Measurements from ENCODE around the gene KRT6C.
"Not testable (repeated sequence)": the region's sequence is repeated elsewhere in the genome, so short reads cannot be mapped to it uniquely, and the experiment has no call there.

Gene KRT6C

DNA sequence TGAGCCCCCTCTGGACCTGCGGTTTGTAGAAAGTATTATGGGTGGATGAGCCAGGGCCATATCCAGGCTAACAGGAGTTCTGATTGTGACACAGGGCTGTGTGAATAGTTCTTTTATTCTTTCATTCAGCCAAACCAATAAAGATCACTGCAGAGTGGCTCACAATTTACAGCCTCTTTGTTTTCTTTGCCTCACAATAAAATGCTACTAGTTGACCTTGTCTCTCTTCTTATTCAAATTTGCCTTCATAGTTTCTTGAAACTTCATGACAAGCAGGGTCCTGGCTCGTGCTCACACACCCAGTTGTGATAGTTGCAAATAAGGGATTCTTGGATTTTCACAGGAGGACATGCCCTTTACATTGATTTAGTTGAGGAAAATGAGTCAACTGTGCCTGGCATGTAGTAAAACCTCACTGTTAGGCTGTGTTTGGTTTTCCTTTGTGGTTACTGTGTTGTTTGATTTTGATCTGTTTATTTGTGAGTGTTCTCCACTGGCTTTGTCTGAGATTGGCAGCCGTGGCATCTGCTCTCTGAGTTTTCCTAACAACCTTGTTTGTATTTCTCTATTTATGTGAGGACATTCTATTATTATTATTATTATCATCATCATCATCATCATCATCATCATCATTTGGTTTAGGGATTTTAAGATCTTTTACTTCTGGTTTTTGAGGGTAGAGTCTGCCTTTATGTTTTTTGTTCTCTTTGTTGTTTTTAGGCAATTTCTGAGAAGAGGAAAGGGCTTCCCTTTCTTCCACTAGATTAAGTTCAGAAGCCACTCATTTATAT, 19.0 kb downstream of the KRT6C start:
- no peak for DNase-seq

DNA sequence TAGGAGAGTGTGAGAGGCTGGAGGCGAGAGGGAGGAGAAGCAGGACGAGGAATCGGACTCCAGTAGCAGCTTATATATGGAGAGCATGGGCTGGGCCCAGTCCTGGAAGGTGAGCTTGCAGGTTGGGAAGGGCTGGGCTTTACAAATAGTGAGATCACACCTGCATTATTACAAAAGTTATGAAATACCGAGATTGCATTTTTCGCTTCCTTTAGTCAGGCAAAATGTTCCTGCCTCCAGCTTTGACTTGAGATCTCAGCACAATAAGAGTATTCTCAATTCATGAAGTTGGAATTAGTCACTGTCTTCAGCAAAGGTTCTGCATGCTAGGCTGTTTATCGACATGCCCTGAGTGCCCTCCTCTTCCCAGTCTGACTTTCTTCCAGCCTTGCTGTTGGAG, 21.5 kb downstream of the KRT6C start, which contains the start of gene KRT6B:
KRT6B (minus strand) TSS at position 46 of the 400 bp plus-strand sequence. CDS start 68 bp downstream, outside the sequence.
- DNase-seq, result no peak

DNA sequence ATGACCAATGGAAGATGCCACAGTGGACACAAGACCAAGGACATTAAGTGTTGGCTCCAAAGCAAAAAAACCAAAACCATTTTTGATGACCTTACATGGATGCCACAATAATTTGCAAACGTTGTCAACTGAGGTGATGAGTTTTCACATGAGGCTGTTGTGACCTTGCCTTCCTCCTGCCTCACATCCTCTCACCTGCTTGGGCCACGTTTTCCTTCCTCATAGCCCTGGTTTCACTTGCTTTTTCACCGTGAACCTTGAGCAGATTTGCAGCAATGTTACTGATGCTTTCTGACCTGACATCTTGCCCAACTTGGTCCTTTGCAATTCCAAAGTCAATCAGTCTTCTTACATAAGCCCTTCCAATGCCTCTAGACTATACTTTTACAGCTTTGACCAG, 25.4 kb downstream of the KRT6C start:
- DNase-seq, result peak; percentile 59

DNA sequence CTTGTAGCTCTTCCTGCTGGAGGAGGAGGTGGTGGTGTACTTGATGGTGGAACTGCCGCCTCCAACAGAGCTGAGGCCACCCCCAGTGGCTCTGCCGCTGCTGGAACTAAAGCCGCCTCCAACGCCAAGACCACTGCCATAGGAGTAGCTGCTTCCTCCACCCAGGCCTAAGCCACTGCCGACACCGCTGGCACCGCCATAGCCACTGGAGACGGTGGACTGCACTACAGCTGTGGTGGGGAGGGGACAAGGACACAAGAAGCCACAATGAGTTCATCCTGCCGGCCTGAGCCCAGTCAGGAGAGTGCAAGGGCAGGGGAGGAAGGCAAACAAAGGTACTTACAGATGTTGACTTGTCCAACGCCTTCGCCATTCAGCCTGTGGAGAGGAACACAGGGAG, 26.4 kb downstream of the KRT6C start:
- not testable (repeated sequence) for DNase-seq

DNA sequence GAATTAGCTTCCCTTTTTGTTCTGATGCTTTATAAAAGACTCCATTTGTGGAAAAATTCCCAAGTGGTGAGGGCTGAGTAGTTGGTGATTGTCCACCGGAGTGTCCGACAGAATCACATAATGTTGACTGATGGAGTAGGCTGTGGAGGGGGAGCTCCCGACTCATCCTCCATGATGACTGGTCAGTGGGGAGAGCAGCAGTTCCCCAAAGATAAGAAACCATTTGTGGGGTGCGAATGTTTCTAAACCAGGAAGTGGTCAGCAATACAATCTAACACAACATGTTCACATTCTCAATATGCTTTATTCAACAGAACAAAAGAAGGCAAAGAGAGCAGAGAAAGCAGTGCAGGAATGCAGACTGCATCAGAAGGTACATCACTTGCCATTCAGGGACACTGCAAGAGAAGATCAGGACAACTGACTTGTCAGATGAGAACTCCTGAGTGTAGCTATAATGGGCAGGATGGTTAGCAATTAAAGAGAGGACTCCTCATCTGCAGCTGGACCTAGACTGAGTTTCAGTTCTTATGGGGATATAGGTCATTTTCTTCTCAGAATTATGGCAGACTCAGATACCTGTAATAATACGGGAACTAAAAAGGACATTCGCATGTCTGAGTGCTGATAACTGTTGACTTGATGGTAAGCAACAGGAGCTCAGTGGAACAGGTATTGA, 27.1 kb downstream of the KRT6C start:
- DNase-seq, result no peak

DNA sequence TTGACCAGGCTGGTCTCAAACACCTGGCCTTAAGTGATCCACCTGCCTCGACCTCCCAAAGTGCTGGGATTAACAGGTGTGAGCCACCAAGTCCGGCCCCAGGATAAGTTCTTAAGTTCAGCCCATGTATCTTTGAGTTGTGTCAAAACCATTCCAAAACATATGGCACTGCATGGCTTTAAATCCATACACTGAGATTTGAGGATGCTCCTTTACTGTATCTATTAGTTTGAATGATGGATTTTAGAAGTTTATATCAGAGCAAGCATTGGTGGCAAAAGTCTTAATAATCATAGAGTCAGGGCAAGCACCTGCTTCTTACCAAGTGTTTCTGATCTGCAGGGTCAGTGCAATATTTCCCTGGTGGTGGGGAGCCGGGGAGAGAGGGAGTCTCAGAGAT, 27.7 kb downstream of the KRT6C start:
- DNase-seq, result no peak

DNA sequence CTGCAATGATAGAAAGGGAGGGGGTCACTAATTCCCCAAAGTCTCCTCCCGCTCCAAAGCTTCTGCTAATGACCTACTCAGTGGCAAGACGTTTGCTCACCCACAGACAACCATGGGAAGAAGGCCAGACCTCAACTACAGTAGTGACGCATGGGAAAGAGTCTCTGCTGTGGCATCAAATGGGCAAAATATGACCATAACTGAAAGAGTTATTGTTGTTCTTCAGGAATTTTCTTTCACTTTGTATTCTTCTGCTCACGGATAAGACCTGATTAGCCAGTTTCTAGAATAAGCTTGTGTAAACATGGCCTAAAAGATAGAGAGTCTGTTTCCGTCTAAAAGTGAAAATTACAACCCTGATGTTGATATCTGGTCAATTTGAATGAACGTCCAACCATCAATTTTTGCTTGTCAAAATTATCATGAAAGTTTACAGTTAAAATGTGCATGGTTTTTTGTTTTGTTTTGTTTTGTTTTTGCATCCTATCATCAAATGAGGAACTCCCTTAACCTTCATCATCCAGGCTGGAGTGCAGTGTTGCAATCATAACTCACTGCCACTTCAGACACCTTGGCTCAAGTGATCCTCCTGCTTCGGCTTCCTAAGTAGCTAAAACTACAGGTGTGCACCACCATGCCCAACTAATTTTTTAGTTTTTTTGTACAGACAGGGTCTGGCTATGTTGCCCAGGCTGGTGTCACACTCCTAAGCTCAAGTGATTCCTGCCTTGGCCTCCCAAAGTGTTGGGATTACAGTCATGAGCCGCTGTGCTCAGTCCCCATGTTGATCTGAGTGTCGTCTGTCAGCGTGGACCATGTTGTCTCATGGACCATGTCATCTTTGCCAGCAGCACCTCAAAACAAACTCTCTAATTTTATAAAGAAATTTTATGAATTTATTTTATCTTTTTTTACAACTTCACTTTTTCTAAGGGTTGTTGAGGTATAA, 28.7 kb downstream of the KRT6C start:
- no peak for DNase-seq

DNA sequence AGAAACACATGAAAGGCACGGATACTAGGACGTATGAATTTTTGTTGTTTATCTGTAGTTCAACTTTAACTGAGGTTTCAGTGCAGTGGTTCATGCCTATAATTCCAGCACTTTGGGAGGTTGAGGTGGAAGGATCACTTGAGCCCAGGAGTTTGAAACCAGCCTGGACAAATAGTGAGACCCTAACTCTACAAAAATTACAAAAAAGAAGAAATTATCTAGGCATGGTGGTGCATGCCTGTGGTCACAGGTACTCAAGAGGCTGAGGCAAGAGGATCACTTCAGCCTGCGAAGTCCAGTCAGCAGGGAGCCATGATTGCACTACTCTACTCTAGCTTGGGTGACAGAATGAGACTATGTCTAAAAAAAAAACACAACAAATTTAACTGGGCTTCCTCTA, 29.6 kb downstream of the KRT6C start:
- DNase-seq, result no peak

DNA sequence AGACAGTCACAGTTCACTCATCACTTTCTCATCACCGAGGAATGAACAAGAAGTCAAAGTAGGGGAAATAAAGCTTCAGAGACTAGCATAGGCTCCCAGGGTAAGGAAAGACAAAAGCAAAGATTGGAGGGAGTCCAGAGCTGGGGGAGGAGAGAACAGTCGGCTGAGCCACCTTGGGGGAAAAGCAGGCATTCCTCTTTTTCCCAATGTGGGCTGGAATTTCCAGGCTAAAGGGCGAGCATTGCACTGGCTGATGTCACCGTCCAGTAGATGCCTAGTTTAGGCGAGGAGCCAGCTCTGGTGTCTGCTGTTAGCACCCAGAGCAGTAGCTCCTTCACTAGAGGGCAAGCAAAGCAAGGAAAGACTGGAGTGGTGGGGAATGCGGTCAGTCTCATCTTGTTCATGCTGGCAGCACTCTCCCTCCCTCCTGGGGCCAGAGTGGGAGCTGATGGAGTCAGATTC, 31.0 kb downstream of the KRT6C start:
- DNase-seq, result peak; percentile 10

DNA sequence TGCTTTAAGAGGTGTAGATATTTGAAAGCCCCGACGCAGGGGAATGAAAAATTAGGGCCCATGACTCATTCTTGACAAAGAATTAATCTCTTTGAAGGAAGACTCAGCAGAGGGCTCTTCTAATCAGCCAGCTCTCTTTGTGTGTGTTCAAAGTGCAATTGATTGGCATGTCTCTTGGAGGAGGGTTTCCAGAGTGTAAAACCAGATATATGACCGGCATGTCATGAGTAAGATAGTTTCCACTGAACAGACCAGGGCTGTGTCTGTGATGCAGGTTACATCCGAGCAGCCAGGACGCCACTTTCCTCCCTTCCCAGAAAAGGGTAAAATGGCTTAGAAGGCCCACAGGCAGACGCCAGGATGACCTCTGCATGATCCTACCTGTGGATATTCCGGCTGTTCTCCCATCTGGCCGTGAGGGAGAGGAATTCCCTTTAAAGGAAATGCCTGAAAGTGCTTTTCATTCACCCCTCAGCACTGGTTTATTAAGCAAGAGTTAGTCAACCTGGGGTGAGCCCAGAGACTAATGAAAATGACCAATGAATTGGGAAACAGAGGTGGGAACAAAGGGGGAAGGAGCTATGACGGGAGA, 32.2 kb downstream of the KRT6C start:
- no peak for DNase-seq

DNA sequence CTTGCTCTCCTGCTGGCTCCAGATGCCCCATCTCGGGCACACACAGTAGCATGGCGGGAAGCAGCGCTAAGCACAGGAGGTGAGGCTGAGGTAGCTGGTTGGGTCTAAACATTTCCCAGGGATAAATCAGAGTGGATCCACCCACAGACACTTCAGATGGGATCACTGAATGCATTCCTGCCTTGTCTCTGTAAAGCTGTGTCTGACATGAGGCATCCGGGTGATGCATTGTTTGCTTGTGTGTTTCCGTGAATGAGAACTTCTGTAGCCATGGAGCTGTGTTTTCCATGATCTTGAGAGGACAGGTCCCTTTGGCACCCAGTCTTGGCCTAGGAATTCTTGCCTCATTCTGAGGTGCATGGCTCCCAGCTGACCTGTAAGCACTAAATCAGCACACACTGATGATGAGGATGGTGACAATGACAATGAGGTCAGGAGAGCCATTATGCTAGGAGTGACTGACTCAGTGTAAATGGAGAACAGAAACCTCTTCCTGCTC, 32.7 kb downstream of the KRT6C start:
- peak; percentile 10 for DNase-seq

DNA sequence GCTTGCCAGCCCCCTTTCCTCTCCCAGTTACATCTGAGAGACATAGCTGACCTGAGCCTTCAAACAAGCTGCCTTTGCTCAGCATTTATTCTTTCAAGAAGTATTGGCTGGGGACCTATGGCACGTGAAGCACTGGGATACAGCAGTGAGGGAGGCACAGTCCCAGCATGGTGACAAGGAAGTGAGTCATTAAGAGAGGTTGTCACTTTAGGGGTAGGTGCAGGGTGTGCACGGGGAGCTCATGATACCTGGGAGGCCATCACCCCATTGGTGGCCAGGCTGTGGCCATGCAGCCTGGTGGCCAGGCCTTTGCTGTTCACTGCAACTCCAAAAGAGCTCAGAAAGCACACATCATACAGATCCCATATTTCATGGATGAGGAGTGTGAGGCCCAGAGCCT, 33.8 kb downstream of the KRT6C start:
- no peak for DNase-seq

DNA sequence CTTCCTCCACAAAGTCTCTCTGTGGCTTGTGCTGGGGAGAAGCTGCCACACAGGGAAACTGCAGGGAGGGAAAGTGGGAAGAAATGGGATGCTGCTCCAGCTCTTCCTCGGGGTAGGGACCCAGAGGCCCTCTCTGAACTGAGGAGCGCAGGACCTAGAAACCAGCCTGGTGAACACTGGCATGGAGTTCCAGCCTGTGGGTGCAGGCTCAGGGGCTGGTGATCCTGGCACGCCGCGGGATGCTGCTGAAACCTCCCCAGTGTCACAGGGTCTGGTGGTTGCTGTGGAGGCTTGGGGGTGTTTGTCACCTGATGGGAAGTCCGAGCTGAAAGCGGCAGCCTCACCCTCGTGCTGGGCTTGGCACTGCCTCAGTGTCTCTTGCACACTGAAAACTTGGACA, 34.2 kb downstream of the KRT6C start:
- no peak for DNase-seq

DNA sequence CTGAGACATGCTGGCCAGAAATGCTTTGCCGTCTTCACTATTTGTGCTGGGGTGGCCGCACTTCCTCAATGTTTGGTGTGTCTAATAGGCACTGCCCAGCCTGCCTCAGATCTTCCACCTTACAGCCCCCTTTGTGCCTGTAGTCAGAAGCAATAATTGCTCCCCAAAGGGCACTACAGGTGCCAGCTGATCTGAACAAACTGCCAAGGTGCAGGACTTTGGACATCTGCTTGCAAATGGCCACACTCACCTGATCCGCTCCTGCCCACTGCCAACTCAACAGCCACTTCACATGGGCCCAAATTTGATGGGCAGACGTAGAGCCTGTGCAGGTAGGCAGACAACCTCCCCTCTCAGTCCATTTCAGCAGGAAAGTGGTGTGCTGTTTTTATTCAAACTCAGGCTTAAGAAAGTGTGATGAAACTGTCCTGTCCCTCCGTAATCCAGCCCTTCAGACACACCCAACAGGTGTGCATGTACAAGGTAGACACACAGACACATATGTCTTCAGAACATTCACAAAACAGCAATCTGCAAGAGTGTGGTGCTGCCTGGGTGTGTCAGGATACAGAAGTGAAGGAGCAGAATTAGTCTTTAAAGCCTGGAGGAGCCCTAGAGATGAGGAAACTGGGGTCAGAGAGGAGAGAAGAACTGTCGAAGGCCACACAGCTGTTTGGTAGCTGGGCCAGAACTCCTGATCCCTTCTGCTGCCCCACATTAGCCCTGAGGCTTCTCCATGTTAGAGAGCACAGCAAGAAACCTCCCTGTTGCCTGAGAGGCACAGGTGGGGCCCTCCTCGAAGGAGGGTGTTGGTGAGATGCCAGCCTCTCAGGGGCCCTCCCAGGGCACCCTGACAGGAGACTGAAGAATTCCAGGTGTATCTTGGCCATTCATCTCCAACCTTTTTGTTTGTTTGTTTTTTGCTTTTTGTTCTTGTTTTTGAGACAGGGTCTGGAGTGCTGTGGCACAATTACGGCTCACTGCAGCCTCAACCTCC, 35.0 kb downstream of the KRT6C start:
- DNase-seq, result no peak

DNA sequence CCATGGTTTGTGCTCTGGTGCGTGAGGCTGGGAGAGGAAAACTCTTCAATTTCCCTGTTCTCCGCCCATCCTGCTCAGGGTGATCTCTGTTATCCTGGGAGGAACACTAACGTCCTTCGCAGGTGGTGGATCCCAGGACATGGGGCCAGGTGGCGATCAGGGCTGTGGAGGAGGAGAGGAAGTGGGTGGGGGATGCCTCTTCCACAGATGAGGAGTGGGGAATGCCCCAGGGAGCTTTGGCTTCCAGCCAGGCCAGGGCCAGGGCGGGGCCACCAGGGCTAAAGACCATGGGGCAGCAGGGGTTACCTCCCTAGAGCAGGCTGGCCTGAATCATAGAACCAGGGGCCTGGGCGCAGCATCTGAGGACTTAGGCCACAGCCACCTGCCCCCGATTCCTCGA, 36.1 kb downstream of the KRT6C start:
- no peak for DNase-seq

DNA sequence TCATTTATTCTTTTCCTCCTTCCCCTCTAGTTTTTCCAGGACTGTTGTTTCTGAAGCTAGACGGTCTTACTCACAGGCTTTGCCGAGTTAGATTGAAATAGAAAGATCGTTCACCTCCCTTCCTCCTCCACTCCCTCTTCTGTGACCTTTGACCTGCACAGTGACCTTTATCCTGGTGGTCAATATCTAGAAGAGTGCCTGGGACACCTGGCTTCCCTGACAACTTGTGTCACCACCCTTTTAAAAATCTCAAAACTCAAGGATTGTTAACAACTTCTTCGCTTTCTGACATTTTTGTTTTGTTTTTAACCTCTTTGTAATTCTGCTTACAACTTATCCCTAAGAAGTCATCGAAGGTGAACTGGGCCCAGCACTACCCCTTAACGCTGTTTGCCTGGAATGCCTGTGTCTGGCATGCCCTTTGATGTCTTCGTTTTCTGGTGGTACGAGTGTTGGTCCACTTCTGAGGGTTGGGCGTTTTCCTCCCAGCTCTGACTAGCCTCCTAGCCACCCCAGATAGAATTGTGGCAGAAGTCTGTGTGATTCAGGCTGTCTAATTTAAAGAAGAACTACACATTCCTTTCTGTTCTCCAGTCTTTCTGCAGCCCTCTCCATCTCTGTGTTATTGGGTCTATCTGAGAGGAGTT, 36.7 kb downstream of the KRT6C start:
- no peak for DNase-seq

DNA sequence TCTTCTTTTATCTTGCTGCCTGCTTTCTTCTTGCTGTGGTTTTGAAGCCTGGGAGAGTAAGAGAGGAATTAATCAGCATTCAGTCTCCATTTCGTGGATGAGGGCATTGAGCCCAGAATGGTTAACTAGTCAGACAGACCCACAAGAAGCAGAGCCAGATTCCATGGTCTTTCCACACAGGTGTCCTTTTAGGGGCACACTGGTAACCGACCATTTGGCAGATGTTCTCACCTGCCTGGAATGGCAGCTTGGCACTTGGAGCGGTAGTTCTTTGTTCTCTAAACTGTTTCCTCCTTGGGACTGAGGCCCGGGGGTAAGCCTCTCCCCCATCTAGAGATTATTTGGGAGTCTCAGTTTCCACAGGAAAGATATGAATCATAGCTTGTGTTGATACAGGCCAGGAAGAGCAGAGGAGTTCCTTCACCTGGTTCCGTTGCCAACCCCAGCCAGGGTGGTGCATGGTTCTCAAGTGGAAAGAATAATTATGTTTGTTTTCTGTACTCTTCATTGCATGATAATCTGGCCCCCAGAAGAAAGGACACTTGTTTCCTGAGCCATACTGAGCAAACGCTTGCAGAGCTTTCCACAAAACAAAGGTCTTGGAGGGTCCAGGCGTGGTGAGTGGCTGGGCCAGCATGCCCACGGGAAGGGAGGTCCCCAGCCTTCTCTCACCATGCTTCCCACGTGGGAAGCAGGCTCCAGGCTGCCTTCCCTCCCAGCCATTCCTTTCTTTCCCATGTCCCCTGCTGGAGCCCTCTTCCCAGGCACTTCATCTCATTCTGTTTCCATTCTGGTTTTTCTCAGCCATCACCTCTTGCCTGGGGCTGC, 37.4 kb downstream of the KRT6C start:
- DNase-seq, result no peak

DNA sequence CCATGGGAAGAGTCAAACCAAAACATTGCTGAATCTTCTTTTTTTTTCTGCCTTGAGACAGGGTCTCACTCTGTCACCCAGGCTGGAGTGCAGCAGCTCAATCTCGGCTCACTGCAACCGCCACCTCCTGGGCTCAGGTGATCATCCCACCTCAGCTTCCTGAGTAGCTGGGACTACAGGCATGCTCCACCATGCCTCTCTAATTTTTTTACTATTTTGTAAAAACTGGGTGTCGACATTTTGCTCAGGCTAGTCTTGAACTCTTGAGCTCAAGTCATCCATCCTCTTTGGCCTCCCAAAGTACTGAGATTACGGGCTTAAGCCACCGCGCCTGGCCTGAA, 38.0 kb downstream of the KRT6C start:
- DNase-seq, result no peak

DNA sequence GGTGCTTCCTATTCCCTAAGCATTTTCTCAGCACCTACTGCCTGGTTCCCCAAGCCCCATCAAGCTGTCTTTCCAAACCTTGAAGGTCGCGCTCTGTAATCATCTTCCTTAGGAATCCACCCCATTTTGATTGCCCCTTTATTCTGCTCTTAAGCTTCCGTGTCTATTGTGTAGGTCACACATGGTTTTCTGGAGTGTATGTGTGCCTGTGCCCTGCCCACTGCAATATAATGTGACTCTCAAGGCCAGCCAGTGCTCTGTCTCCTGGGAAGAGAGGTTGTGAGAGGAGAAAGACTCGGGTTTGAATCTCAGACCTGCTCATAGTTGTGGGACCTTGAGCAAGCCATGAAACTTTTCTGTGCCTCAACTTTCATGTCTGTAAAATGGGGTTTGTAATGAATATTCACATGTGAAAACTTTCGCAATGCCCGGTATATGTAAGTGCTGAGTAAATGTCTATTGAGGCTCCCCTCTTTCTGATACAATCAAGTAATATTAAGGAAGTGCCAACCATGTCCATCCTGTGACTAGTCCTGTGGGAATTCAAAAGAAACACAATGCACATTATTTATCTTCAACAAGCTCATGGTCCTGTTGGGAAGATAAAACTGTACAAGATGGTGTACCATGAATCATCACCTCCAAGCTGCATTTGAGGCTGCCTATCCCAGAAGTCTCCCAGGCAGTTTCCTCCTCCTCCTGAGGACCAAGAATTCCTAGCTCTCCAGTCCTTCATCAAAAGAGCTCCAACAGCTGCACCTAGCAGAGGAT, 38.7 kb downstream of the KRT6C start:
- no peak for DNase-seq
